Thoracic aorta (tissue), 2 donors: Measurements from ENCODE around the gene SERPINB5. TPM values are rescaled to one million over a fixed set of nuclear protein-coding genes. Genes with fewer than 3 reads are reported as not detected.

Experiments
- ATAC-seq: fragments of 150-250 bp; one replicate; pipeline ENCODE4 v1.8.0; 2017; ENCODE audit warnings: low read depth; ENCODE audit not compliant: insufficient number of reproducible peaks, low FRiP score
- DNase-seq: peaks from one replicate; pipeline ENCODE4 v3.0.0-alpha.2; 2020; ENCODE audit warnings: low spot score
- H3K27ac ChIP-seq, 2 donors: fragments of 200-600 bp; sonication (generic); 1 replicate in 1 of 2; 2 replicates in 1 of 2; pipeline ENCODE4 v1.5.1; 2016; ENCODE audit warnings: mild to moderate bottlenecking in 2 of 2, moderate library complexity in 2 of 2
- H3K27me3 ChIP-seq: fragments of 200-600 bp; sonication (generic); replicated peaks from 2 replicates; pipeline ENCODE4 v1.6.0; 2016; ENCODE audit warnings: mild to moderate bottlenecking; ENCODE audit not compliant: insufficient read depth
- H3K36me3 ChIP-seq: fragments of 200-600 bp; sonication (generic); one replicate; pipeline ENCODE4 v1.5.1; 2016
- H3K4me1 ChIP-seq, 2 donors: fragments of 200-600 bp; sonication (generic); 1 replicate in 1 of 2; 2 replicates in 1 of 2; pipeline versions ENCODE4 v1.5.1 to v1.6.0; 2016; ENCODE audit warnings: low read depth in 2 of 2, mild to moderate bottlenecking in 1 of 2; ENCODE audit not compliant: control insufficient read depth in 1 of 2
- H3K4me3 ChIP-seq: fragments of 200-600 bp; sonication (generic); 2 replicates; pipeline ENCODE4 v1.5.1; 2016; ENCODE audit warnings: mild to moderate bottlenecking
- H3K9me3 ChIP-seq: fragments of 200-600 bp; sonication (generic); 2 replicates; pipeline ENCODE4 v1.5.1; 2016
- total RNA-seq, 2 donors: library from RNA; depleted of rRNA; stranded (reverse); fragments of >200 nt; gene quantifications; one replicate each; pipeline versions ENCODE4 v1.1.0 to v1.2.3, GENCODE V29; 2016
- TF ChIP-seq, protein P1 (sequence below): fragments of 200-600 bp; sonication (generic); IDR thresholded peaks from one replicate; pipeline ENCODE4 v1.5.1; 2019; ENCODE audit warnings: antibody characterized with exemption

Gene SERPINB5
- total RNA-seq, 2 donors from 2014 or later: 0.41 to 0.63 TPM

- TF ChIP-seq, protein P1, sequence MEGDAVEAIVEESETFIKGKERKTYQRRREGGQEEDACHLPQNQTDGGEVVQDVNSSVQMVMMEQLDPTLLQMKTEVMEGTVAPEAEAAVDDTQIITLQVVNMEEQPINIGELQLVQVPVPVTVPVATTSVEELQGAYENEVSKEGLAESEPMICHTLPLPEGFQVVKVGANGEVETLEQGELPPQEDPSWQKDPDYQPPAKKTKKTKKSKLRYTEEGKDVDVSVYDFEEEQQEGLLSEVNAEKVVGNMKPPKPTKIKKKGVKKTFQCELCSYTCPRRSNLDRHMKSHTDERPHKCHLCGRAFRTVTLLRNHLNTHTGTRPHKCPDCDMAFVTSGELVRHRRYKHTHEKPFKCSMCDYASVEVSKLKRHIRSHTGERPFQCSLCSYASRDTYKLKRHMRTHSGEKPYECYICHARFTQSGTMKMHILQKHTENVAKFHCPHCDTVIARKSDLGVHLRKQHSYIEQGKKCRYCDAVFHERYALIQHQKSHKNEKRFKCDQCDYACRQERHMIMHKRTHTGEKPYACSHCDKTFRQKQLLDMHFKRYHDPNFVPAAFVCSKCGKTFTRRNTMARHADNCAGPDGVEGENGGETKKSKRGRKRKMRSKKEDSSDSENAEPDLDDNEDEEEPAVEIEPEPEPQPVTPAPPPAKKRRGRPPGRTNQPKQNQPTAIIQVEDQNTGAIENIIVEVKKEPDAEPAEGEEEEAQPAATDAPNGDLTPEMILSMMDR: no peak
- H3K27ac ChIP-seq: no peak overlapping the region
- H3K4me3 ChIP-seq: no peak overlapping the region
- no peaks in the 10 kb centered on the region for H3K36me3 ChIP-seq
- no peaks in the 10 kb centered on the region for H3K4me1 ChIP-seq
- H3K27me3 ChIP-seq: no peaks in the 10 kb centered on the region
- DNase-seq (no peak), ATAC-seq (no peak)
- H3K9me3 ChIP-seq: no peaks in the 10 kb centered on the region
Observed at GRCh38 chr18:63472380-63472779, 4.4 kb upstream of the SERPINB5 start.

- no peak for ATAC-seq
- no peaks in the 10 kb centered on the region for H3K36me3 ChIP-seq
- H3K27ac ChIP-seq: no peak overlapping the region
- TF ChIP-seq, protein P1: no peak
- no peaks in the 10 kb centered on the region for H3K9me3 ChIP-seq
- H3K27me3 ChIP-seq: no peaks in the 10 kb centered on the region
- H3K4me1 ChIP-seq: no peaks in the 10 kb centered on the region
- no peak overlapping the region for H3K4me3 ChIP-seq
- DNase-seq: no peak
Observed at GRCh38 chr18:63477200-63477599, 442 bp downstream of the SERPINB5 start.

GRCh38 chr18:63477968-63478367 is 1.2 kb downstream of the SERPINB5 start:
- TF ChIP-seq, protein P1: no peak
- Histone ChIP-seq H3K27ac (no peak overlapping the region), H3K27me3 (no peaks in the 10 kb centered on the region), H3K4me1 (no peaks in the 10 kb centered on the region), H3K9me3 (no peaks in the 10 kb centered on the region), H3K4me3 (no peak overlapping the region), H3K36me3 (no peaks in the 10 kb centered on the region)
- ATAC-seq: no peak
- no peak for DNase-seq

DNA sequence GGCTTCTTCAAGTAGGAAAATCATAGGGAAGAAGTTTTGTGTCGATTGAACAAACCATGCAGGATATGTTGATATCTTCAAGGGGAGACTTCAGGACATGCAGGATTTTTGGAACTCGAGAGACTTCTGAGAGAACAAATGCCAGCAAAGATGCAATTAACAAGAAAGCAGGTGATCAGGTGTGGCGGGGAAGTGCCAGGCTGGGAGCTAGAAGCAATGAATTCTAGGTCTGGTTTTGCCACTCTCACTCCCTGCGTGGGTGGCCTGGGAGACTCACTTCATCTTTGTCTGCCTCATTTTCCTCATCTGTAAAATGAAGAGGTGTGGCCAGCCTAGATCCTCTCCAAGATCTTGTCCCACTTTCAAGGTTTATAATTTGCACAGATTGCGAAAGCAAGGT is 3.1 kb downstream of the SERPINB5 start:
- no peak for DNase-seq
- no peak overlapping the region for H3K4me3 ChIP-seq
- TF ChIP-seq, protein P1: no peak

DNA sequence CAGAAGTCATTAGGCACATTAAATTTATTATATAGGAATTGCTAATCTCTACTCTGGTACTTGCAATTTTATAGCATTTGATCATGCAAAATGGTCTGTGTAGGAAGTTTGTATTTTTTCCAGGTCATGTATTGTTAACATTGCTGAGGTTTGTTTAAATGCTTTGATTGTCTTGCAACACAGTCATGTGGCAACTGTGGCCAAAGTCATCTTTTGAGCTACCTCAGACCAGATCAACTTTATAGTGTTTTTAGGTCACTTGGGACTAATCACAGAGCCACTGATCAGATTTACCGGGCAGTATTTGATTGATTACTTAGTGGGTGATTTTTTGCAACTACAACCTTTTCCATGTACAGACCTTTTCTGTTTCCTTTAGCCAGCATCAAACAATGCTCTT is 3.7 kb downstream of the SERPINB5 start:
- Histone ChIP-seq H3K4me3 (no peak overlapping the region), H3K36me3 (no peaks in the 10 kb centered on the region), H3K27me3 (no peaks in the 10 kb centered on the region), H3K27ac (no peak overlapping the region), H3K4me1 (no peaks in the 10 kb centered on the region), H3K9me3 (no peaks in the 10 kb centered on the region)
- DNase-seq (no peak), ATAC-seq (no peak)
- TF ChIP-seq, protein P1: no peak

More for the DNA sequence above, 3.1 kb downstream of the SERPINB5 start:
- H3K36me3 ChIP-seq: no peaks in the 10 kb centered on the region
- H3K4me1 ChIP-seq: no peaks in the 10 kb centered on the region
- no peak for ATAC-seq
- H3K9me3 ChIP-seq: no peaks in the 10 kb centered on the region
- no peaks in the 10 kb centered on the region for H3K27me3 ChIP-seq
- no peak overlapping the region for H3K27ac ChIP-seq
